Germinal center (tissue), 1 donor: ENCODE results near the gene TRPC4AP.
A peak's percentile ranks its signal among the peaks of the same experiment; 100 is the strongest.
"Not testable (repeated sequence)": the region's sequence is repeated elsewhere in the genome, so short reads cannot be mapped to it uniquely, and the experiment has no call there.

Experiments
- DNase-seq: peaks from one replicate; pipeline ENCODE4 v3.0.0; 2012; ENCODE audit warnings: mixed read lengths, low spot score

TRPC4AP gene

DNA sequence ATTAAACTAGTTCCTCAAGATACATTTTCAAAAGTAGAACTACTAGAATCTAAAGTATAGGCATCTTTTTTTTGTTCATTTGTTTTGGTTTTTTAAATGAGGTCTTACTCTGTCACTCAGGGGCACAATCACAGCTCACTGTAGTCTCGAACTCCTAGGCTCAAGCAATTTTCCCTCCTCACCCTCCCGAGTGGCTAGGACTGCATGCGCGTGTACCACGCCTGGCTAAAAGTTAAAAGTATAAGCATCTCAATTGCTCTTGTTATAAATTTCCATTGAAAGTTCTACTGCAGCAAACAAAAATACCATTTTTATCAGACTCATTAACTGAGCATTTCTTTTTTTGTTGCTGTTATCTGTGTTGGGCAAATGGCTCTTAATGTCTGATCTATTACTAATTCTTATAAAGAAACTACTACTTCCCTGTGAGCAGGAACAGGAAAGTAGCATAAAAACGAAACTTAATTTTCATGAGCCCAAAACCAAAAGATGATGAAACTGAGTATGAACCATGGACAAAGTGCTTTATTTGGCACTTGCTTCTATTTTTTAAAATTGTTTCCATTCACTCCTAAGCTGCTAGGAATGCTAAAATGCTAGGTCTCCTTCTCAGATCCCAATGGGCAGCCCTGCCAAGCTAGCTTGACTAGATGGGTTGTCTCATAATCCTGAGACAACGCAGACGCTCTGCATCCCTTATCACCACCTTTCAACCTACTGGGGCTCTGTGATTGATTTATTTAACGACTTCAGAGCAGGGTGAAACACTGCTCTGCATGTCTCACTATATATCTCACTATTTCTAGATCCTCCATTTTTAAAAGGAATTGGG is 36.9 kb downstream of the TRPC4AP start:
- DNase-seq = no peak

DNA sequence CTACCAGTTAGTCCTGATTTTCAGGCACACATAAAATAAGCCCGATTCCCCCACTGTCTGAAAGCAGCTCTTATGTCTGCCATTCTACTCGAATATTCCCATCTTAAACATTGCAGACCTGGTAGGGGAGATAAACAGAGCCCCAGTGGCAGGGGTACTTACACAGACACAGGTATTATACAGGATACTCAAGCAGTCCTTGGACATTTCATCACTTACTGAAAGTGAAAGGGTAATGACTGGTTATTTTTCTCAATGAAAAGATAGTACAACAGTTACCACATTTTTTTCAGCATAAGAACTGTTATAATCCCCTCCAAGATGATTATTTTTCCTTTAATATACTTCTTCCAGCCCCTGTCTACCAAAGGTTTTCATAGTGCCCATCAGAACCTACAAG is 37.8 kb downstream of the TRPC4AP start:
- no peak for DNase-seq

DNA sequence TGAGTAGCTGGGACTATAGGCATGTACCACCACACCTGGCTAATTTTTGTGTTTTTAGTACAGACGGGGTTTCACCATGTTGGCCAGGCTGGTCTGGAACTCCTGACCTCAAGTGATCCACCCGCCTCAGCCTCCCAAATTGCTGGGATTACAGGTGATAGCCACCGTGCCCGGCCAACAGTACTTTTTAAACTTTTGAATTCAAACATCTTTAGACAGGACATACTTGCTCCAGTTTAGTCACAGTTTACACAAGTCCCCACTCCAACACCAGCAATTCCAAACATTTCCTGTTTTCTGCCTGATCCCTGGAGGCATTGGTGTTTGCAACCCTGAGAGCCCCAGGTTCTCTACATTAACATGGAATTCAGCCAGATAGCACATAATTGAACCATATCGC is 40.0 kb downstream of the TRPC4AP start:
- not testable (repeated sequence) for DNase-seq

DNA sequence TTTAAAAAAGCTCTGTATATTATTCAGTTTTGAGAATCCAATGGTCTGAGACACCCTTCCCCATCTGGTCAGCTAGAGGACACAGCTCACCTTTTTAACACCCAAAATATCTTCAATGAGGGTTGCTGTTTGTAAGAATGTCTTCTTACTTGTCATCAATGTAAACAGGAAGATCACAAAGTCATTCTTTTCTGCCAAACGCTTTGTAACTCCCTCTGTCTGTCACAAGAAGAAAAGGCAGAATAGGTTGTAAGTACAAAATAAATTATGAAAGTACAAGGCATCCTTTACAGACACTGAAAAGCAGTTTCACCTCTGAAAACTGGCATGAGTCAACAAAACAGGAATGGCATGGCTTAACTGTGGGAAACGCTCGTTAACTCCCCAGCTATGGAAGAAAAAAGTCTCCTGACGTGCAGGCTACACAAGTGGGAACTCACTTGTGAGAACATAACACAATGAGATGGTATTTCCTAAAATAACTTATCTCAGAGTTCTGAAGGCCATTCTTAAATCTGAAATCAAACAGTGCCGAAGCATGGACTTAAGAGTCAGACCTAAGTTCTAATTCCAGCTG is 42.7 kb downstream of the TRPC4AP start:
- no peak for DNase-seq

DNA sequence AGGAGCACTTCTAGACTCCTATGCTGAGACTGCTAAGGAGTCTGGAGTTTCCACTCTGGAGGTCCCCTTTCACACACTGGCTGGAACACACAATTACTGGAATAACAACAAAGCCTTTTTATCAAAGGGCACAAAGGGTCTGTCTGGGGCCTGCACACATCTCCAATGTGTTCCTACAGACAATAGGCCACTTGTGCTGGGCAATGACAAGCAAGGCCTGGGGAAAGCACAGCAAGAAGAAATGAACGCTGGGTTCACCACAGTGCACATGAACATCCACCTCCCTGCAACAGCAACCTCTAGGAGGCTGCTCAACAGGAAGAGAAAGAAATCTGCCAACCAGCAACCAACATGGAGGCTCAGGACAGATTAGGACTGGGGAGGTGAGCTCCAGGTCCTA is 43.9 kb downstream of the TRPC4AP start:
- no peak for DNase-seq

DNA sequence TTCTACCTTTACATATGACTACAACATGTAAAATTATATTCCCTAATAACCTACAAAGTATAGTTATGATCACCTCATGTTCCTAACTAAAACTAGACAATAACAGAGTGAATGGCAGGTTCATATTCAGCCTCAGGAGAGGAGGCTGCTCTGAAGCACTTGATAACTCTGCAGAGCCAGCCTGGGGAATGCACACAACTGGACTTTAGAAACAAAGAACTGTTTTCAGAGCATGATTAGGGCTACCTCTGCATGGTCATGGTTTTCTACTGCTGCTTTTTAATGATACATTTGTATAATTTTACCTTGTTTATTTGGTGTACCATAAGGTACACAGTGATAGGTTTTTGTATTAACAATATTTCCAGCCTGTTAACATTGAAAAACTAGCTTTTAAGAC is 50.3 kb downstream of the TRPC4AP start:
- no peak for DNase-seq

DNA sequence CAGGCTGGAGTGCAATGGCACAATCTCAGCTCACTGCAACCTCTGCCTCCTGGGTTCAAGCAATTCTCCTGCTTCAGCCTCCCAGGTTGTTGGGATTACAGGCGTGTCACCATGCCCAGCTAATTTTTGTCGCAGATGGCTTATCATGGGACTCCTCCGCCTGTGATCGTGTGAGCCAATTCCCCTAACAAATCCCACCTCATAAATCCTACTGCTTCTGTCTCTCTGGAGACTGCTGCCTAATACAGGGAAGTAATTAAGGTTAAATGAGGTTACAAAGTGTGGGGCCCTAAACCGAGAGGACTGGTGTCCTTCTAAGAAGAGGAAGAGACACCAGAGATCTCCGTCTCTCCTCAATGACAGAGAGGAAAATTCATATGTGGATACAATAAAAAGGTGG is 52.0 kb downstream of the TRPC4AP start:
- no peak for DNase-seq

DNA sequence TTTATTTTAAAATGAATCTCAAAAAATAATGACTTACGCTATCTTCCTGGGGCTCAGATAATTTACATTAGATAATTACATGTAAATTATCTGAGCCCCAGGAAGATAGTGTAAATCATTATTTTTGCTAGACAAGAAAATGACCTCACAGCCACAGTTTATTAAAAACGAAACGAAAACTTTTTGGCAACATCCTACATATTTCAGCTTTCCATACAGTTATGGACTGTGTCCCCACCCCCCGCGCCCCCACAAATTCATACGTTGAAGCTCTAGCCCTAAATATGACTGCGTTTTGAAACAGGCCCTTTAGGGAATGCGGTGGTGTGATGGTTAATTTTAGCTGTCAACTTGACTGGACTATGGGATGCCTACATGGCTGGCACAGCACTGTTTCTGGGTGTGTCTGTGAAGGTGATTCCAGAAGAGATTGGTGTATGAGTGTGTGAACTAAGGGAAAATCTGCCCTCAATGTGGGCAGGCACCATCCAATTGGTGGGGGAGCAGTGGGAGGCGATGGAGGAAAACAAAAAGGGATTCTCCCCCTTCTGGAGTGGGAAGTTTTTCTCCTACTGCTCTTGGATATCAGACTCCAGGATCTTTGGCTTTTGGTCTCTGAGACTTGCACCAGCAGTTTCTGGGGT is 52.6 kb downstream of the TRPC4AP start:
- DNase-seq = no peak

DNA sequence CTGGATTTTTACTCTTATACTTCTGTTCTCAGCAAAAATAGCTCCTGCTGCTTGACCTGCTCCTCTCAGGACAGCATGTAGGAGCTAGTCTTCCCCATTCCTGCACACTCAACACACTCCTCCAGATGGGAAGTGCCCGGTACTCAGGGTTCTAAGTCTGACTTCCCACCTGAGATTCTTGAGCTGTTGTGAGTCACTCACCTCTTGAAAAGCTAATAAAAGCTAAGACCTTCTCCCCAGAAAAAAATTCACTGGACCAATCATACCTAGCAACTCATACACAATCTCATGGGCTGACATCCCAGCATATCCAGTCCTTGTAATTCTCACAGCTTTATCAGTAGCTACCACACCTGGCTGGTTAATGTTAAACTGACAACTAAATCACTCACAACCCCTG is 53.5 kb downstream of the TRPC4AP start:
- no peak for DNase-seq

DNA sequence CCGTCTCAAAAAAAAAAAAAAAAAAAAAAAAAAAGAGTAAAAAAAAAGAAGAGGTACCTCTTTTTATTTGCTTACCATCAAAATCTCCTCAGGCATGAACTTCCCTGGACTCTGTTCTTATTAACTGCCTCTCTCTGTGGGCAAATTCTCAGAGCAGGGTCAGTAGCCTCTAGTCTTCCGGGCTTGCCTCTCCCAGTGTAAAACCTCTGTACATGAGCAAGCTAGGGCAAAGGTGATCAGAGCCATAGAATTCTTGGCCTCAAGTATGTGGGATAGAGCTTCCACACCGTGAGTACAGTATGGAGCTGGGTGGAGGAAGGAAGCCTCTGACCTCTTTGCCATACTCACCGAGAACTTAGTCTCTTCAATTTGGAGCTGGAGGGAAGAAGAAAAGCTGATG is 58.5 kb downstream of the TRPC4AP start:
- DNase-seq = no peak

DNA sequence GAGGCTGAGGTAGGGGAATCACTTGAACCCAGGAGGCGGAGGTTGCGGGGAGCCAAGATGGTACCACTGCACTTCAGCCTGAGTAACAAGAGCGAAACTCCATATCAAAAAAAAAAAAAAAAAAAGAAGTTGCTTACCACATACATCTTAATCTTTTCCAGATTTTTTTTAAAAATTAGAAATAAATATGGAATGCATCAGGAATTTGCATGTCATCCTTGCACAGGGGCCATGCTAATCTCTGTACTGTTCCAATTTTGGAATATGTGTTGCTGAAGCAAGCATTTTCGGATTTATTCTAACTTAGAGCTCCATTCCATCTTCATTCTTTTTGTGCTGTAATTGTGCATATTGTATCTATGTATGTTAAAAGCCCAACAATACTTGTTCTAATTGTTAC is 62.5 kb downstream of the TRPC4AP start:
- DNase-seq = no peak

DNA sequence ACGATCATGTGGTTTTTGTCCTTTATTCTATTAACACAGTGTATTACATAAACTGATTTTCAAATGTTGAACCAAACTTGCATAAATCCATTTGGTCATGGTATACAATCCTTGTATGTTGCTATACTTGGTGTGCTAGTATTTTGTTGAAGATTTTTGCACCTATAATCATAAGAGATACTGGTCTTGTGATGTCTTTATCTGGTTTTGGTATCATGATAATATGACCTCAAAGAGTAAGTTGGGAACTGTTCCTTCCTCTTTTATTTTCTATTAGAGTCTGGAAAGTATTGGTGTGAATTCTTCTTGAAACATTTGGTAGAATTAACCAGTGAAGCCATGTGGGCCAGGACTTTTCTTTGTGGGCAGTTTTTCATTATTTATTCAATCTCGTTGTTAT is 65.3 kb downstream of the TRPC4AP start:
- DNase-seq = no peak

DNA sequence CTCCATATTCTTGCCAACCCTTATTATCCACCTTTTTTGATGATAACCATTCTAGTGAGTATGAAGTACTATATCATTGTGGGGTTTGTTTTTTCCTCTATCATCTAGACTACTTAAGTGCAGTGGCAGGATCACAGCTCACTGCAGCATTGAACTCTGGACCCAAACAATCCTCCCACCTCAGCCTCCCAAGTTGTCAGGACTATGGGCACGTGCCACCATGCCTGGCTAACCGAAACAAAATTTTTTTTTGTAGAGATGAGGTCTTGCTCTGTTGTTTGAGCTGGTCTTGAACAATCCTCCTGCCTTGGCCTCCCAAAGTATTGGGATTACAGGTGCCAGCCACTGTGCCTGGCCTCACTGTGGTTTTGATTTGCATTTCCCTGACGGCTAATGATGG is 67.5 kb downstream of the TRPC4AP start:
- DNase-seq = no peak

DNA sequence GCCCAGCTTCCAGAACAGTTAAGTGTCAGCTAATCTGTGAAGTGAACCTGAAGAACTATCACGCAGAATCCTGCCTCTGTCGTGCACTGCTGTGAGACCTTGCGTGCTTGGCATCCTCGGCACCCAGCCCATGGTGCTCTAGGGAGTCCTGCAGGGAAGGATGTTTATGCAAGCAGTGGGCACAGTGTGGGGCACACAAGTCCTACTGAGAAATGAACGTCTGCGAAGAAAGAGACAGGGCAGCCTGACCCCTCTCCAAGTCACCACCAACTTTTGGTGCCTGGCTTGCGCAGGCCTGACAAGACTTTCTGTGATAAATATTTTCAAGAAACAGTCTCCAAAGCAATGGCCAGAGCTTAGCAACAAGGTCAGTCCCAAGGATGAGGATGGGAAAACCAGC is 69.0 kb downstream of the TRPC4AP start:
- no peak for DNase-seq

DNA sequence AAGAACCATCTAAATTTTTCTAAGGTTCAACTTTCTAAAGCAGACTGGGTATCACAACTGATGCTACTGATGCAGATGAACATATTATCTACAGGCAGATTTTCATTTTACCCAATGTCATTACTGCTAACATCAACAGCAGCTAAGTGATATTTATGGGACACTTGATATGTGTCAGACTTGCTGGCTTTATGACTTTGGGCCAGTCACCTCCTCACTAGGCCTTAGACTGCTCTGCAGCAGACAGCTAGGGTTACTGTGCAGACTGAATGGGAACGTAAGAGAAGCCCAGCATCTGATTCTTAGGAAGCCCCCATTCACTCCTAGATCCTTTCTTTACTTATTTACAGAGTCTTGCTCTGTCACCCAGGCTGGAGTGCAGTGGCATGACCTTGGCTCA is 70.8 kb downstream of the TRPC4AP start:
- DNase-seq = no peak

DNA sequence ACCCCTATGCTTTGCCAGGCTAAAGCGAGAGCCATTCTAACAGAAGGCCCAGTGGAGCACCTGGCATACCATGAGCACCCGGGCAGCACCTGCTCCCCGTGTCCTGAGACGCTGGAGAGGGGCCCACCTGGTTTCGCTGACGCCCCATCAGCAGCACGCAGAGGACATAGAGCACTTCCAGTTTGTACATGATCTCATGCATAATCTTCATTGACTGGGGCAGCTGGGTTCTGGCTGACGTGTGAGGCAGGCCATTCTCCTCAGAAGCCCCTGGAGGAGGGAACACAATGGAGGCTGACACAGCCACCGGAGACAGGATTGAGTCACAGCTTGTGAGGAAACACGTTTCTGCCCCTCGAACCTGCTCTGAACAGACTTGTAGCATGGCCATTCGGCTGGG is 71.5 kb downstream of the TRPC4AP start:
- DNase-seq = no peak

DNA sequence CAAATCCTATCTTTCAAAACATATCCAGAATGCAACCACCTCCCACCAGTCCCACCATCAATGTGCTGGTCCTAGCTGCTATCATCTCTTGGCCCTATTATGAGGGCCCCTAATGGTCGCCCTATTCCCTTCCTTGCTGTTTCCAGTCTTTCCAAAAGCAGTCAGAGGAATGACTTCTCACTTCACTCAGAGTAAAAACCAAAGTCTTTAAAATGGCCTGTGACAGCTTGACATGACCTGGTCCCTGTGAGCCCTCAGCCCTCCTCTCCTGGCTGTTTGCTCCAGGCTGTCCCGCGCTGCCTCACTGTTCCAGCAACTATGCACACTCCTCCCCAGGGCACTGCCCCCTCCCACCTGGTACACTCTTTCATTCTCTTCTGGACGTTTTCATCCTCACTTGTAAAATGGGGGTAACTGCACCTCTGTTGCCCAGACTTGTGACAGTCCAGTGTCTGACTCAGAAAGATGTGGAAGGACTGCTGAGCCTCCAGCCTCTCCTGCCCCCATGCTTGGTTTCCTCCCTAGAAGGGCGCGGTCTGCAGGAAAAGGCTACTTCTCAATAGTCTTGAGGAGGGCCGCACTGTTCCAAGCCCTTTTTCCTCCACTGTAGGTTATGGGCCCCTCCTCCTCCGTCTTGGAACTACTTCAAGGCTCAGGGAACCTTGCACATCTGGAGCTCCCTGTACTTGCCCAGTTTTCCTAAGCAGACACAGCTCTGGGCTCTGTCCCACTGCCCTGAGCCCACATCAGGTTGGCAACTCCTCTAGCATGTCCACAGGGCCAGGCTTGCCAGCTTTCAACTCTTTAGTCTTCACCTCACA is 72.3 kb downstream of the TRPC4AP start:
- no peak for DNase-seq

DNA sequence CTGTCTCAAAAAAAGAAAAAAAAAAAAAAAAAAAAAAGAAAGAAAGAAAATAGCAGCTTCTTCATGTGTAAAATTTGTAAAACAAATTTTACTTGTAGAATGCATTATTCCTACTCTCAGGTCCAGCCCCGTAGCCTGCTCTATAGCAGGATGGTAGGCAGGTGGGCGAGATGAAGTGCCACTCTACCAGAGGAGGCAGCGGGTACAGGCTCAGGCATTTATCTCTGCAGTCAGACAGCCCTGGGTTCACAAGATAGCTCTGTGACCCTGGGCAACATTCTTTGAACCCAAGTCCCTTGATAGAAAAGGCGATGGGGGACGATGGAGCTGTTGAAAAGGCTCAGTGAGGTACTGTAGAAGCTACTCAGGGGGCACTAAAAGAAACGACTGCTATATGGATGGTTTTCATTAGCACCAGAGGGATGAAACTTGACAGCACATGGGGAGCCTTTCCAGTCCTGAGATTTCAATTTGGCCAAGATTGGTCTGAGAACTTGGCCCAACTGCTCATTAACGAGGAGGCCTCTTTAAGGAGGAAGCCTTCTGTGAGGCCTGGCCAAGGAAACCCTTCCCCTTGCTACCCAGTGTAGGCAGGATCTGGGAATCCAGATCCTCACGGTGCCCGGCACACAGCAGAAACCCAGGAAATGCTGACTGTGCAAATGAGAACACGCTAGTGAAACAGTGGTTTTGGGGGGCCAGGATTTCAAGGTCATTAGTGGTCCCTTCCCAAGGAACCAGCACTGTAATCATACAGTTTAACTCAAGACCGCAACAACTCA is 73.8 kb downstream of the TRPC4AP start:
- DNase-seq = no peak

DNA sequence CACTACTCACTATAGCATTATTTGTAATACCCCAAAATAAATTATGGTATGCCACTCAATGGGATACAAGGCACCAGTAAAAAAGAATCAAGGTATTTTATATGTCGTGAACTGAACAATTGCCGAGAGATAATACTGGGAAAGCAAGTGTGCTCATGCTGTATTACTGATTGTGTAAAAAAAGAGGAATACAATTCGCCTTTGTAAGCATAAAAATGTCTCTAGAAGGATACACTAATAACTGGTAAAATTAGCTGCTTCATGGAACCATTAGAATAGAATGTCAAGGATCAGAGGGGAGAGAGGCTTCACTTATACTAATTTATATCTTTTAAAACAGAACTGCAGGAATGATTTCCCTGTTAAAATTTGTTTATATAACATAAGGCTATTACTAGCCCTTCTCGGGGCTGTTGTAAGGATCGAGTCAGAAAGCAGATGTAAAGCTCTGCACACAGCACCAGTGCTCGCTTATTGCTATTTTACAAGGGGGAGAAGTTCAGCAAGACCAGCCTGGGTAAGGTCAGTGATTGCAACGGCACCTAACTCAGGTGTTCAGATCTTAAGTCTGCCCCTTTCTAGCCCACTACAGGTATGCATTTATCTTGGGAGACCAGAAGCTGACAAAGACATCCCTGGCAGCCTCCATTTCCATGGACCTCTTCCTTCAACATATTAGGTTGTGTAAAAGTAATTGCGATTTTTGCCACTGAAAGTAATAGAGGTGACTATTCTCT is 75.3 kb downstream of the TRPC4AP start:
- DNase-seq = no peak

DNA sequence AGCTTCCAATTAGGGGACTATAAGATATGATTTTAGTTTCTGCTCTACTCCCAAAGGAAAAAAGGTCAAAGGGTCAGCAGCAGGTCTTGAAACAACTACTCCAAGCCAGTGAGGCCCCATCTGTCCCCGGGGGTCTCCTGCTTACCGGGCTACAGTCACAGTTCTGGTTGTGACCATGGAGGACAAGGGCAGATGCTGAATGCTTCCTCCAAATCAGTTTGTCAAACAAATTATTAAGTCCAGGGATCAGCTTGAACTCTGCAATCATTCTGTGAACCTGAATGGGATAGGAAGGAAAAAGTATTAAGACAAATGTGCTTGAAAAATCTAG is 76.8 kb downstream of the TRPC4AP start:
- DNase-seq = no peak

DNA sequence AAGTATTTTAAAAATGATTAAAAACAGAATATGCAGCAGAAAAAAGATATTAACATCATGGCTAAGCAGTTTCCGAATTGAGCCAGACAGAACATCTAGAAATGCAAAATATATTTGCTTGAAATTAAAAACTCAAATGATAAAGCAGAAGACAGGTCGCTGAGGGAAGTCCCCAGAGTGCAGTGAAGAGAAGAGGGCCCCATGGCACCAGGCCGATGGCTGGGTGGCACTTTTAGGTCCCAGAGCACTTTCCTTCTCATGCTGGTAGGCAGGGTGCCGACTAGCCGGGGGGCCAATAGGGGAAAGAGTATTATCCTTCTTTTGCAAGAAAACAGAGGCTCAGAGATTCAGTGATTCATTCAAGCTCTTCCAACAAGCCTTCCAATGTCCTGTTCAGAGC is 78.1 kb downstream of the TRPC4AP start:
- peak; percentile 36 for DNase-seq
